Erythroblast (primary cell): ENCODE measurements around the gene MRC2.
A peak's percentile ranks its signal among the peaks of the same experiment; 100 is the strongest.

ENCODE experiments used
- DNase-seq, 2 experiments: peaks; one replicate each; lab custom pipeline; 2025; lab: John Stamatoyannopoulos, UW
- GATA1 ChIP-seq: IDR thresholded peaks from 2 replicates; pipeline ENCODE4 v1.6.1; 2011; ENCODE audit warnings: low read depth, mild to moderate bottlenecking, control low read depth, low read length, moderate library complexity
- POLR2A ChIP-seq: IDR thresholded peaks from 2 replicates; pipeline ENCODE4 v1.6.1; 2011; ENCODE audit warnings: mild to moderate bottlenecking, low read length

Gene MRC2

DNA sequence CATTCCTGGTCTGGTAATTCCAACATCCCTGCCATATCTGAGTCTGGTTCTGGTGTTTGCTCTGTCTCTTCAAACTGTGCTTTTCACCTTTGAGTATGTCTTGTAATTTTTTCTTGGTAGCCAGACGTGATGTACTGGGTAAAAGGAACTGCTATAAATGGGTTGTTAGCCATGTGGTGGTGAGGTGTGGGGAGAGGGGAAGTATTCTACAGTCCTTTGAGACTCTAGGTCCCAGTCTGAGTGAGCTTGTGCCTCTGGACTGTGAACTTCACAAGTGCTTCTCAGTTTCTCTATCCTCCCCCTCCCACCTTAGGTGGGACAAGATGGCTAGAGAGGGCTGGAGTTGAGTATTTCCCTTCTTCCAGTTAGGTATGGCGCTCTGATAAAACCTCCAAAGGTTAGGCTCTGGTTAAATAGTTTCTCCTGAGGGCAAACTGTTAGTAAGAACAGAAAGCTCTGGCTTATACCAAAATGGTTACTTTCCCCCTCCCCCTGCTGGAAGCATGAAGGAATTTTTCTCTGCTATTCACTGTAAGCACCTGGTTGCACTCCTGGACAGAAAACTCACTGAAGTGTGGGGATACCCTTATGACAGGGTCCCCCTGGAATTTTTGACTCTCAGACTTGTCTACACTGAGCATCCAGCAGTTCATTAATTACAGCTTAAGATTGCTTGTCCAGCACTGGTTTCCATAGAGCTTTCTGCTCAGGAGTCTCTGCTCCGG lies 92.8 kb downstream of the MRC2 start:
- peak; percentile 31 to 49 for DNase-seq
- TF ChIP-seq POLR2A, result no peak
- TF ChIP-seq GATA1, result no peak

- TF ChIP-seq POLR2A (no peak), GATA1 (no peak)
- DNase-seq, result no peak
Measured at GRCh38 chr17:62722625-62723024, 95.2 kb downstream of the MRC2 start.

DNA sequence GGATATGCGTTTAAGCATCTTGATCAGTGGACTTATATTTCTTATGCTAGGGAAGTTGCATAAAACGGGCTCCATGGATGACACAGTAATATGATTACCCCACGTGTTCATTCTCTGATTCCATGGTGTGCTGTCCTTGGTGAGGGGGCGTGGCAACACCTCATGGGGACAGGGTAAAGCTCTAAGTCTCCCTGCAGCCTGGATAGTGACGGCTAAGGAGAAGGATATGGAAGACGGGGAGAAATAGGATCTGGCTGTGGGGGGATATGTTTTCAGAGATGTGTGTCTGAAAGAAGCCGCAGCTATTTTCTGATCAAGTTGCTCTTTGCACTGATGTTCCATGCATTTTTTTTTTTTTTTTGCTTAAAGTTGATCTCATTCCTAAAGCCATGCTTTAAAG lies 96.4 kb downstream of the MRC2 start:
- DNase-seq, result no peak
- TF ChIP-seq GATA1 (no peak), POLR2A (no peak)

- DNase-seq, result no peak
Measured at GRCh38 chr17:62724398-62725146, 97.1 kb downstream of the MRC2 start.

GRCh38 chr17:62725791-62726249 lies 98.3 kb downstream of the MRC2 start:
- no peak for DNase-seq

More at GRCh38 chr17:62724398-62725146, 97.1 kb downstream of the MRC2 start:
- TF ChIP-seq GATA1 (no peak), POLR2A (no peak)

DNA sequence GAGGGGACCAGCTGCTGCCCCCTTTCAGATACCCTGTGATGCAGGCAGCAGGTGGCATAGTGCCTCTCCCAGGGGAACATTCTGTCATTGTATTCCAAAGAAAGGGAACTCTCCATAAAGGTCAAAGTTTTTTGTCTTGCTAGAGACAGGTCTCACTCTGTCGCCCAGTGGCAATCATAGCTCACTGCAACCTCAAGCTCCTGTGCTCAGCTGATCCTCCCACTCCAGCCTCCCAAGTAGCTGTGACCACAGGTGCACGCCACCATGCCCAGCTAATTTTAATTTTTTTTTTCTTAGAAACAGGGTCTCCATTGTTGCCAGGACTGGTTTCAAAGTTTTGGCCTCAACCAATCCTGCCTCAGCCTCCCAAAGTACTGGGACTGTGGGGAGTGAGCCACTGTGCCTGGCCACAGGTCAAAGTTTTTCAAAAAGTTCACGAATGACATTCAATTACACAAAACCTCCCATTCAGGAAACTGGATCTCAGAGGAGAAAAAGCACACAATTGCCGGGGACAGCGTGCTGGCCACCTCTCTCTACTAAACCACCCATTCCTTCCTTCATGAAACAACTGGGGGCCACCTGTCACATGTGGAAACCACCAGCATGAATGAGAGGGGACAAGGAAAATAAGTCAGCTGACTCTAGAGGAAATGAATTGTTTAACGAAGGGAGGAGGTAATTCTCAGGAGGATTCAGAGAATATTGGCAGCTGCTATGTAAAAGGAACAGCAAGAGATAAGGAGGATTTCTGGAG lies 100.6 kb downstream of the MRC2 start:
- TF ChIP-seq GATA1, result no peak
- no peak for TF ChIP-seq POLR2A
- DNase-seq, result no peak

More at GRCh38 chr17:62725791-62726249, 98.3 kb downstream of the MRC2 start:
- TF ChIP-seq POLR2A (no peak), GATA1 (no peak)

- TF ChIP-seq GATA1 (no peak), POLR2A (no peak)
- no peak for DNase-seq
Measured at GRCh38 chr17:62732125-62732524, 104.7 kb downstream of the MRC2 start.

GRCh38 chr17:62735044-62735651 lies 107.7 kb downstream of the MRC2 start:
- no peak for DNase-seq
- TF ChIP-seq POLR2A (no peak), GATA1 (no peak)

GRCh38 chr17:62737513-62737912 lies 110.0 kb downstream of the MRC2 start:
- TF ChIP-seq GATA1 (no peak), POLR2A (no peak)
- DNase-seq, result no peak

DNA sequence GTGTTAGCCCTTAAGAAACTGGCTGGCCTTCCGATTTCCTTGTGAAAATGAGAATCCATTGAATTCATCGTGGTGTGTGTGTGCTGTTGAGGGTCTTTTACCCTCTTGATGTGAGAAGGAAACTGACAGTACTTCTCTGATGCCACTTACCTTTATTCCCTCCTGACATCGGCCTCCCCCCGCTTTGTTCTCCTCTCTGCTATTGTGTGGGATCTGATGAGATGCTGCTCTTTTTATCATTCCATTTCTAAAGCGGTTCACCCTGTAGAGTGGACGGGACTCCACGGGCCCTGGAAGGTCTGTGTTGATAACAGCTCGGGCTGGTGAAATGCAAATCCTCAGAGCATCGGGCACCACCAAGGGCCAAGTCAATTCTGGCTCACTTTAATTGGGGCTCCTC lies 110.8 kb downstream of the MRC2 start:
- DNase-seq, result no peak
- no peak for TF ChIP-seq POLR2A
- no peak for TF ChIP-seq GATA1

GRCh38 chr17:62739645-62740388 lies 112.3 kb downstream of the MRC2 start:
- TF ChIP-seq POLR2A (no peak), GATA1 (no peak)
- DNase-seq, result no peak

GRCh38 chr17:62741290-62741689 lies 113.8 kb downstream of the MRC2 start:
- TF ChIP-seq GATA1 (no peak), POLR2A (no peak)
- DNase-seq, result no peak
